Osteocyte (in vitro differentiated cells): Measurements from ENCODE around the gene ZBTB49. TPM values are rescaled to one million over a fixed set of nuclear protein-coding genes. Genes with fewer than 3 reads are reported as not detected.
A peak's percentile ranks its signal among the peaks of the same experiment; 100 is the strongest.
"Not testable (repeated sequence)": the region's sequence is repeated elsewhere in the genome, so short reads cannot be mapped to it uniquely, and the experiment has no call there.

Experiments used
- DNase-seq: peaks from one replicate; pipeline ENCODE4 v3.0.0; 2021; ENCODE audit warnings: mixed read lengths; ENCODE audit not compliant: unreplicated experiment; ENCODE audit errors: extremely low spot score
- H3K27ac Mint-ChIP-seq: one replicate; pipeline ENCODE4 v1.8.0; 2021; ENCODE audit warnings: mild to moderate bottlenecking, mixed read lengths; ENCODE audit not compliant: unreplicated experiment
- H3K27me3 Mint-ChIP-seq: one replicate; pipeline ENCODE4 v1.8.0; 2021; ENCODE audit warnings: mixed read lengths; ENCODE audit not compliant: unreplicated experiment
- H3K36me3 Mint-ChIP-seq: one replicate; pipeline ENCODE4 v1.8.0; 2021; ENCODE audit warnings: mixed read lengths; ENCODE audit not compliant: unreplicated experiment
- H3K4me1 Mint-ChIP-seq: one replicate; pipeline ENCODE4 v1.8.0; 2021; ENCODE audit warnings: mixed read lengths; ENCODE audit not compliant: unreplicated experiment
- H3K4me3 Mint-ChIP-seq: one replicate; pipeline ENCODE4 v1.8.0; 2021; ENCODE audit warnings: mild to moderate bottlenecking, moderate library complexity, mixed read lengths; ENCODE audit not compliant: unreplicated experiment
- H3K9me3 Mint-ChIP-seq: one replicate; pipeline ENCODE4 v1.8.0; 2021; ENCODE audit warnings: mixed read lengths; ENCODE audit not compliant: unreplicated experiment
- total RNA-seq: library from RNA; stranded (reverse); gene quantifications from 2 replicates; pipeline ENCODE4 v1.2.1, GENCODE V29; 2021
- TF ChIP-seq, protein P1 (sequence below): fragments of 200-600 bp; sonication (generic); IDR thresholded peaks from 2 replicates; pipeline ENCODE4 v1.5.0; 2021; ENCODE audit warnings: antibody characterized with exemption, mild to moderate bottlenecking, moderate library complexity

The ZBTB49 gene
- total RNA-seq, 1 donor from 2014 or later = 6.4 TPM

DNA sequence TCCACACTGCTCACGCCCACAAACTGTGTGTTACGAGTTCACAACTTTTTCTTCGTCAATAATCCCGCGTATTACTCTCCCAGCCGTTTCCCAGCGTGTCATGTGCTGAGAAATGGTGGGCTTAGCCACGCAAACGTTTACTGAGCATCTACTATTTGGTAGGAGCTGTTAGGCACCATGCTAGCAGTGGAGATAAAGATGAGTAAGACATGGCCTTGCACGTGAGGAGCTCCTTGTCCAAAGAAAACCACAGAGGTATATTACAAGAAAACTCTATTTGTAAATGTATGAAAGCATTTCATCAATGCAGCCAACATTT, 41.2 kb upstream of the ZBTB49 start:
- Mint-ChIP-seq H3K27ac (peak overlapping the region; percentile 99), H3K4me3 (peak overlapping the region; percentile 84), H3K4me1 (peaks cover 12% of the 10 kb centered on the region), H3K27me3 (peaks cover 5% of the 10 kb centered on the region), H3K36me3 (peaks cover 10% of the 10 kb centered on the region), H3K9me3 (no peaks in the 10 kb centered on the region)
- no peak for DNase-seq
- TF ChIP-seq, protein P1, sequence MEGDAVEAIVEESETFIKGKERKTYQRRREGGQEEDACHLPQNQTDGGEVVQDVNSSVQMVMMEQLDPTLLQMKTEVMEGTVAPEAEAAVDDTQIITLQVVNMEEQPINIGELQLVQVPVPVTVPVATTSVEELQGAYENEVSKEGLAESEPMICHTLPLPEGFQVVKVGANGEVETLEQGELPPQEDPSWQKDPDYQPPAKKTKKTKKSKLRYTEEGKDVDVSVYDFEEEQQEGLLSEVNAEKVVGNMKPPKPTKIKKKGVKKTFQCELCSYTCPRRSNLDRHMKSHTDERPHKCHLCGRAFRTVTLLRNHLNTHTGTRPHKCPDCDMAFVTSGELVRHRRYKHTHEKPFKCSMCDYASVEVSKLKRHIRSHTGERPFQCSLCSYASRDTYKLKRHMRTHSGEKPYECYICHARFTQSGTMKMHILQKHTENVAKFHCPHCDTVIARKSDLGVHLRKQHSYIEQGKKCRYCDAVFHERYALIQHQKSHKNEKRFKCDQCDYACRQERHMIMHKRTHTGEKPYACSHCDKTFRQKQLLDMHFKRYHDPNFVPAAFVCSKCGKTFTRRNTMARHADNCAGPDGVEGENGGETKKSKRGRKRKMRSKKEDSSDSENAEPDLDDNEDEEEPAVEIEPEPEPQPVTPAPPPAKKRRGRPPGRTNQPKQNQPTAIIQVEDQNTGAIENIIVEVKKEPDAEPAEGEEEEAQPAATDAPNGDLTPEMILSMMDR = no peak

DNA sequence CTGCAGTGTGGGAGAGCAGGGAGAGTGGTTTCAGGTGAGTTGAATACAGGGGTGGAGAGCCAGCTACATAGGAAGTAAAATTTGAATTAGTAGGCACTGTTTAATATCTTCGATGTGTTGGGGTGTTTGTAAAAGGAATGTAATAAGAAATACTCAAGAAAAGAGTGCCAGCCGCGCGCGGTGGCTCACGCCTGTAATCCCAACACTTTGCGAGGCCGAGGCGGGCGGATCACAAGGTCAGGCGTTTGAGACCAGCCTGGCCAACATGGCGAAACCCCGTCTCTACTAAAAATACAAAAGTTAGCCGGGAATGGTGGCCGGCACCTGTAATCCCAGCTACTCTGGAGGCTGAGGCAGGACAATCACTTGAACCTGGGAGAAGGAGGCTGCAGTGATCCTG, 40.7 kb upstream of the ZBTB49 start:
- H3K36me3 Mint-ChIP-seq, H3K9me3 Mint-ChIP-seq, H3K27ac Mint-ChIP-seq, H3K4me3 Mint-ChIP-seq, H3K27me3 Mint-ChIP-seq, DNase-seq: not testable (repeated sequence)
- H3K4me1 Mint-ChIP-seq = peaks cover 12% of the 10 kb centered on the region

DNA sequence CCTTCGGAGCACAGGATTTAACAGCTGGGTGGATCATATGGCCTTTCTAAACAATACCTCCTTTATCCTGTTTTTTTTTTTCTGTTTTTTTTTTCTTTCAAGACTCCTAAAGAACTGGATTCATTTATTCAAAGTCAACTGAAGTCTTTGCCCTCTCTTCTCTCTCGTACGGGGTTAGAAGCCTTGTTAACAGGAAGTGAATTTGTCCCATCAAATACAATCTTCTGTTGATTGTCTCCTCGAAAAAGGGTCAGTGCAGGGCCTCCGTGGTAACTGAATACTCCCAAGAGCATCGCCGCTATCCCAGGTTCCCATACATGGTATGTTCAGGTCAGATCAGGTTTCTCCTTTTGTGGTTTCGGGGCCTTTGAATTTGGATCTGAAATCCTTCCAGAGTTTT, 40.2 kb upstream of the ZBTB49 start:
- peak overlapping the region; percentile 6 for H3K27ac Mint-ChIP-seq
- peak overlapping the region; percentile 40 for H3K4me3 Mint-ChIP-seq
- TF ChIP-seq, protein P1 = no peak
- H3K27me3 Mint-ChIP-seq = peaks cover 8% of the 10 kb centered on the region
- DNase-seq = no peak
- H3K4me1 Mint-ChIP-seq = peaks cover 12% of the 10 kb centered on the region
- peaks cover 9% of the 10 kb centered on the region for H3K36me3 Mint-ChIP-seq
- H3K9me3 Mint-ChIP-seq = no peaks in the 10 kb centered on the region

DNA sequence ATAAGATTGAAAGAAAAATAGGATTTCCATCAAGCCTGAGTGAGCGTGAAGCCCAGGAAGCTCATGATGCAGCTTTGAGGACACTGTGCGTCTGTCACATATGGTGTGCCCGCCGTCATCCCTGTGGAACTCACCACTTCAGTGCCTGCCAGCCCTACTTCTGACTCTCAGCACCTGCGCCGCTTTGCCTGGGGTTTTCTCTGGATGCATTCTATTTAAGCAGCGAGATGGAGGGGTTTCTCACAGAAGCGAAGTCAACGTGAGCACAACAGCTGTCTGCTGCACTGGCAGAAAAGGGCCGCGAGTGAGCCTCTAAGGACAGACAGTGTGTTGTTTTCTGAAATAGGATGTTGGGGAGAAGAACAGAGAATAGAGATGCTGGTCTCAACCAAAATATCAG, 35.9 kb upstream of the ZBTB49 start:
- no peak overlapping the region for H3K27ac Mint-ChIP-seq
- H3K4me3 Mint-ChIP-seq = no peak overlapping the region
- no peaks in the 10 kb centered on the region for H3K36me3 Mint-ChIP-seq
- H3K9me3 Mint-ChIP-seq = no peaks in the 10 kb centered on the region
- TF ChIP-seq, protein P1 = no peak
- no peak for DNase-seq
- peaks cover 12% of the 10 kb centered on the region for H3K27me3 Mint-ChIP-seq
- no peaks in the 10 kb centered on the region for H3K4me1 Mint-ChIP-seq

DNA sequence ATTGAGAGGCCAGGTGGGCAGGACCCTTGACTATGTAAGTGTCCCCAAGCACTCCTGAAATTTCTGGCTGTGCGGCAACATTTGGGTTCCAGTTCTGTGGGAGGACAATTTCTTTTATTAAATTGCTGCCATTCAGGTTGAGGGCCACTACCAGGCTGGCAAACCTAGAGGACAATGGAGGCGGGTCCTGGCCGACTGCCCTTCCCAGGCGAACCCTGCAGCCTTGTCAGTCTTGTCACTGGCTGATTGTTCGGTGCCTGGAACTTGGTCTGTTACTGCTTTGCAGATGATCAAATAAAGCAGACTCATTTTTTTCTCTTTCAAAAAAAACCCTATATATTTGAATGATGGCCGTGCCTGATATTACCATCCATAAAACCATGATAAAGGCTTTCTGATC, 35.4 kb upstream of the ZBTB49 start:
- Mint-ChIP-seq H3K27ac (no peak overlapping the region), H3K36me3 (no peaks in the 10 kb centered on the region), H3K27me3 (peaks cover 12% of the 10 kb centered on the region), H3K4me1 (no peaks in the 10 kb centered on the region), H3K9me3 (no peaks in the 10 kb centered on the region), H3K4me3 (no peak overlapping the region)
- no peak for DNase-seq
- TF ChIP-seq, protein P1 = no peak

DNA sequence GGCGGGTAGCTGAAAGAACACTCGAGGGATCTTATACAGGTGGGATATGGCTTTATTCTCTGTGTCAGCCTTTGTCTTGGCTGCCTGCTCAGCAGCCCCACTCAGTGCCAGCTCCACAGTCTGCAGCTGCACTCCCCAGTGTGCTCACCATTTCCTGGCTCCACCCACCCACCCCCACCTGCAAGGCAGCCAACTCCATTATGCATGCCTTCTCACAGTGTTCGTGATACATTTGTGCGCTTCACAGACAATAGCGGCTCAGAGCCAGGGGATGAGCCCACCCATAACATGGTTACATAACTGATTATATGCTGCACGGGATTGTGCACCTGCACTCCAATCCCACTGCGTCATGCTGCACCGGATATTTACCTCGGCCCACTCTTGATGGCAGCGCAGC, 33.3 kb upstream of the ZBTB49 start:
- no peak for DNase-seq
- Mint-ChIP-seq H3K27me3 (peaks cover 12% of the 10 kb centered on the region), H3K9me3 (no peaks in the 10 kb centered on the region), H3K36me3 (no peaks in the 10 kb centered on the region), H3K27ac (no peak overlapping the region), H3K4me1 (peaks cover 2% of the 10 kb centered on the region), H3K4me3 (no peak overlapping the region)
- TF ChIP-seq, protein P1 = no peak

DNA sequence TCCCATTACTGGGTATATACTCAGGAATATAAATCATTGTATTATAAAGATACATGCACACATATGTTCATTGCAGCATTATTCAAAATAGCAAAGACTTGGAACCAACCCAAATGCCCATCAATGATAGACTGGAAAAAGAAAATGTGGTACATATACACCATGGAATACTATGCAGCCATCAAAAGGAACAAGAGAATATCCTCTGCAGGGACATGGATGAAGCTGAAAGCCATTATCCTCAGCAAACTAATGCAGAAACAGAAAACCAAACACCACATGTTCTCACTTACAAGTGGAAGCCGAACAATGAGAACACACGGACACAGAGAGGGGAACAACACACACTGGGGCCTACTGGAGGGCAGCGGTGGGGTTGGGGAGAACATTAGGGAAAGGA, 32.3 kb upstream of the ZBTB49 start:
- H3K27ac Mint-ChIP-seq, H3K4me3 Mint-ChIP-seq, DNase-seq, H3K36me3 Mint-ChIP-seq, H3K9me3 Mint-ChIP-seq, H3K4me1 Mint-ChIP-seq: not testable (repeated sequence)
- peaks cover 12% of the 10 kb centered on the region for H3K27me3 Mint-ChIP-seq
